COLO829 (cell line): ENCODE results near the gene MAP3K20.
"Not testable (repeated sequence)": the region's sequence is repeated elsewhere in the genome, so short reads cannot be mapped to it uniquely, and the experiment has no call there.

Experiments
- DNase-seq: peaks from one replicate; pipeline ENCODE4 v3.0.0; 2012; ENCODE audit warnings: low spot score

Gene MAP3K20

GRCh38 chr2:173204316-173204715, 128.7 kb downstream of the MAP3K20 start:
- no peak for DNase-seq

GRCh38 chr2:173205375-173205774, 129.7 kb downstream of the MAP3K20 start:
- no peak for DNase-seq

DNA sequence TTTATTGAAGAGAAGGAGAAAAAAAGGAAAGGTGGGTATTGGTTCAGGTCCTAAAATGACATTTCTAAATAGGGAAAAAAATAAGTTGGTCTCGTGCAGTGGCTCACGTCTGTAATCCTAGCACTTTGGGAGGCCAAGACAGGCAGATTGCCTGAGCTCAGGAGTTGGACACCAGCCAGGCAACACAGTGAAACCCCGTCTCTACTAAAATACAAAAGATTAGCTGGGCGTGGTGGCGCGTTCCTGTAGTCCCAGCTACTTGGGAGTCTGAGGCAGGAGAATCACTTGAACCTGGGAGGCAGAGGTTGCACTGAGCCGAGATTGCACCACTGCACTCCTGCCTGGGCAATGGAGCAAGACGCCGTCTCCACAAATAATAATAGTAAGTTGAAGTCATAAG, 131.5 kb downstream of the MAP3K20 start:
- DNase-seq = not testable (repeated sequence)

GRCh38 chr2:173210270-173211196, 134.9 kb downstream of the MAP3K20 start:
- DNase-seq = peak; percentile 57

DNA sequence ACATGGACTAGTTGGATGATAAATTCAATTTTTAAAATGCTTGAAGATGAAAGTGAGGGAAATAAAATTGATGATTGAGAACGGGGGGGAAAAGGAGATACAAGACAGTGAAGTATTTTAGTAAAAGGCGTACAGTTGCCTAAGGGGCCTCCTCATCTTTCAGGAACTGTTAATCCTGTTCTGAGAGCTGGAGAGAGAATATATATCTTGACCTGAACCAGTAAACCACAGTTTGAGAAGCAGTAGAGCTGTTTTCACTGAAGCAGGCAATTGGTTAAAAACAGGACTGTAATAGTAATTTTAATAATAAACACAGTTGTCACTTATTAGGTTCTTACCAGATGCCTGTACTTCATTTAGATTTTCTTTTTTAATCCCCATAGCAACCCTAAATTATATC, 137.5 kb downstream of the MAP3K20 start:
- DNase-seq = no peak

DNA sequence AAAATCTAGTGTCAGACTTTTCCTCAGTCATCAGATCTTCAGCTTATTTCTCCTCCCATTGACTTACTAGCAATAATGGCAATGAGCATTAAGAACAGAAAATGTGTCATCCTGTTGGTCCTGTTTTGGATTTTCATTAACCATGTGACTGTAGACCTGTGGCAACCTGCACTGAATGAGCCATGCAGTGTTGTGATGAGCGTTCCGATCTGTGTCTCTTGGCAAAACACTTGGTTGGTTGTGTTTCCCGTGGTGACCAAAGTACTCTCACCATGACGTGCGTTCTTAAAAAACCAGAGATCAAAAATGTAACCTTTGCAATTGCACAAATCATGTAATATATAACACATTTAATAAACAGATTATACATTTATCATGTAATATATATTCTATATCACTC, 138.6 kb downstream of the MAP3K20 start:
- no peak for DNase-seq

DNA sequence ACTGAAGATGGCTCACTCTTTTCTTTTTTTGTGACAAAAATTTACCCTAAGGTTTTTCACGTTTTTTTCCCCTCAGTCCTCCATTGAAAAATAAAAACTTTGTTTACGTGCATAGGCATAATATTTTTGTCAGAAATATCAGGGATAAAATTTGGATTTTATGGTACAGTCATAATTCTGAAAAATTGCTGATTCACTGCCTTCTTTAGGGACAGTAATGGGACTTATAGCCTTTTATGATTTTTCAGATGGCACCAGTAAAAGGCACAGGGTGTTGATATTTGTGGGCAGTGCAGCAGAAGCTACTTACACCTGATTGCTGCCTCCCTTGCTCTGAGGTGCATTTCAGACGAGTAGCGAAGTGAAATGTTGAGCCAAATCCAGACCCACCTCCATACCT, 139.7 kb downstream of the MAP3K20 start:
- DNase-seq = no peak

GRCh38 chr2:173216051-173216450, 140.4 kb downstream of the MAP3K20 start:
- no peak for DNase-seq

- DNase-seq = no peak
Measured at GRCh38 chr2:173216668-173217067, 141.0 kb downstream of the MAP3K20 start.

DNA sequence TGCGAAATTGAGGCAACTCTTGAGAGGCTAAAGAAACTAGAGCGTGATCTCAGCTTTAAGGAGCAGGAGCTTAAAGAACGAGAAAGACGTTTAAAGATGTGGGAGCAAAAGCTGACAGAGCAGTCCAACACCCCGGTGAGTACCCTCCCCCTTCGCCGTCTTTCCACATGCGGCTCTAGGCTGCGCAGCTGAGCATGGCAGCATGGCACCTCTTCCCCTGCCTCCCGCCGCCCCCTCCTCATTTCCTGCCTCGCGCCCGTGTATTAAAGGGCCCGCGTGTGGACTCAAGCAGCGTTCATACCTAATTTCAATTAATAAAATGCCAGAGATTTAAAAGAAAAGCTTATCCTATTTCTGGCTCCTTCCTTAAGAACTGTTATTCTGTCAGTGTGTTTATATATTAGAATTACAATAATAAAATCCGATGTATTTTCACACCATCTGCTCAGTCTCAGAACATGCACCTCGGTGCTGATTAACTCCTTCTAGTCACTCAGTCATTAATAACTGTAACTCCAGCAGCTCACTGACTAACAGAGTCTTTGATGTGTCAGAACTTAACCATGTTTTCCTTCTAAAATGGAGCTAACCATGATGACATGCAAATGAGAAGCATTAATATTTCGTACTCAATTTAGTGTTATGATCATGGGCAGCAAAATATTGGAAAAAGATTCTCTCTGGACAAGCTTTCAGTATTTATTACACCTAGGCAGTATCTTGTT, 141.6 kb downstream of the MAP3K20 start:
- DNase-seq = no peak

- DNase-seq = peak; percentile 70
Measured at GRCh38 chr2:173218326-173219056, 142.8 kb downstream of the MAP3K20 start.

DNA sequence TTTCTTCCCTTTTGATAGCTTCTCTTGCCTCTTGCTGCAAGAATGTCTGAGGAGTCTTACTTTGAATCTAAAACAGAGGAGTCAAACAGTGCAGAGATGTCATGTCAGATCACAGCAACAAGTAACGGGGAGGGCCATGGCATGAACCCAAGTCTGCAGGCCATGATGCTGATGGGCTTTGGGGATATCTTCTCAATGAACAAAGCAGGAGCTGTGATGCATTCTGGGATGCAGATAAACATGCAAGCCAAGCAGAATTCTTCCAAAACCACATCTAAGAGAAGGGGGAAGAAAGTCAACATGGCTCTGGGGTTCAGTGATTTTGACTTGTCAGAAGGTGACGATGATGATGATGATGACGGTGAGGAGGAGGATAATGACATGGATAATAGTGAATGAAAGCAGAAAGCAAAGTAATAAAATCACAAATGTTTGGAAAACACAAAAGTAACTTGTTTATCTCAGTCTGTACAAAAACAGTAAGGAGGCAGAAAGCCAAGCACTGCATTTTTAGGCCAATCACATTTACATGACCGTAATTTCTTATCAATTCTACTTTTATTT, 145.6 kb downstream of the MAP3K20 start:
- peak; percentile 35 for DNase-seq

GRCh38 chr2:173221937-173222594, 146.4 kb downstream of the MAP3K20 start:
- no peak for DNase-seq

- no peak for DNase-seq
Measured at GRCh38 chr2:173223871-173224270, 148.2 kb downstream of the MAP3K20 start.

- DNase-seq = peak; percentile 86
Measured at GRCh38 chr2:173226899-173227698, 151.5 kb downstream of the MAP3K20 start.

DNA sequence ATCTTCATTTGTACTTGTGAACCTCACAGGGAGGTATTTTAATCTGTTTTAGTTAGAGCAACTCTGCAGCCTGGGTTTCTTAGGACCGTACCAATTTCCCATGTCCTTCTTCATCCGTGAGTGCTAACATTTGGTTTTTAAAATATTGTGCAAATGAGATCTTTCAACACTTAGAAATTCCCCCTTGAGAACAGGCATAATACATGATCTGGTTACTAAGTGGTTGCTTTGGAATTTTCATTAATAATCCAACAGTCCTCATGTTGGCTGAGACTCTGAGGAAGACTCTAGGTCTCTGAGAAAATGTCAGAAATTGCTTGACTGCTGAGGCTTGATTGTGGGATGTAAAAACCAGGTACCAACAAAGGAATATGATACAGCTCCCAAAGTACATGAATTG, 153.4 kb downstream of the MAP3K20 start:
- DNase-seq = no peak

DNA sequence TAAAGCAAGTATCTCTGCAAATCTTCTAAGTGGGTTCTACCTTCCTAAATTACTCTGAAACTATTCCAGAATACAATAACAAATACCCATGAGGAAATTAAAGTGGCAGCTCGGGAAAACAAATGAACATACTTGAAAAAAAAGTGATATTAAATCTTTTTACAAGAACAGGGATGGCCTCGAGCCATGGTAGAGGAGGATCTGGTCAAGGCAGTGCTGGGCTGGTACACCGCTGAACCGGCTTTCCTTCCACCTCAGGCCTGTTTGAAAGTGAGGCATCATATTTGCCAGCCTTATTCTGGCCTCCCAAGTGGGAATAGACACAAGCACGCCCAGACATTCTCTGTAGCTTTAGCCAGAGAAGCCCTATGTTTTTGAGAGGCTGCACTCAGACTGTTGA, 154.5 kb downstream of the MAP3K20 start:
- DNase-seq = no peak

GRCh38 chr2:173231042-173231441, 155.4 kb downstream of the MAP3K20 start:
- DNase-seq = no peak

DNA sequence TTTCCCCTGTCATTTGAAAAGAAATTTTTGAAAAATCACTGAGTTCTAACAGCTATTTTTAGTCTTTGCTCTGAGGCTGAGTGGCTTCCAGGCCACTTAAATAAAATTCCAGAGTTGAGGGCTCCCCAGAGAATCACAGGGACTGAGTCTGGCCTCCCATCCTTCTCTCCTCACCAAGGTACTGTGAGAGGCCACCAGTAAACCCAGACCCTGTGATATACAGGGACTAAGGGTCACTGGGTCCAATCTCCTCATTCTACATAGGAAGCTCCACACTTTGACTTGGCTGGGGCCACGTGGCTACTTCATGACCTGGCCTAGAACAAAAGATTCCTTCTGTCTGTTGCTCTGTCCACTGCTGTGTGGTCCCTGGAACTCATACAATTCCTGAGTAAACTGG, 155.8 kb downstream of the MAP3K20 start:
- DNase-seq = no peak

GRCh38 chr2:173232956-173233744, 157.5 kb downstream of the MAP3K20 start:
- DNase-seq = no peak
